ENCODE data around the gene CCDC136. TPM values are rescaled to one million over a fixed set of nuclear protein-coding genes. Genes with fewer than 3 reads are reported as not detected.

Gene CCDC136
- total RNA-seq, 2 experiments from 2014 or later: 11.7 to 33.5 TPM

DNA sequence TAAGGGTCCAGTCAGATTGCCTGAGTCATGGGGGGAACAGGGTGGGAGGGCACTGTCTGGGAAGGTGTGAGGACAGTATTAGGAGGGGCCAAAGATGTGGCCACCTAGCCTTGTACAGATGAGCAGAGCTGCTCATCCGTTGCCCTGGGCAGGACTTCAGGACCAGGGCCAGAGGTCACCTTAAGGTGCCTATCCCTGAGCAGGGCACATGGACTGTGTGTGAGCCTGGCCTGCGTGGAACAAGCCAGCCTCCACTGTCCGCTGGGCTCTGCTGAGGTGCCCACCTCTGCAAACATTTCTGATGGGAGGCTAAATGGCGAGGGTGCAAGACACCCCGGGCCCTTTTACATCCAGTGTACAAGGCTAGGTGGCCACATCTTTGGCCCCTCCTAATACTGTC, 12.8 kb upstream of the CCDC136 start:
- no peak for TF ChIP-seq CTCF (conservative IDR thresholded peaks at IDR 0.05; ENCODE audit: low read length)
- no peak for TF ChIP-seq EZH2phosphoT487 (IDR thresholded peaks at IDR 0.05; ENCODE audit: borderline replicate concordance, low read depth, low read length)
- intact Hi-C loops (cut with micrococcal nuclease; ENCODE audit: unreplicated experiment): no loop called here
- no peak overlapping the region for H3K4me2 ChIP-seq (ENCODE audit: low read length)
- no peaks in the 10 kb centered on the region for H4K20me1 ChIP-seq (ENCODE audit: insufficient read depth, low read length)
- H3K27ac ChIP-seq (ENCODE audit: low read depth, low read length, poor library complexity, severe bottlenecking): no peak overlapping the region
- BruUV-seq (replicated peaks): no TSS peak
- no peaks in the 10 kb centered on the region; the same call in 1 of the 2 replicates for H3K36me3 ChIP-seq (ENCODE audit: insufficient read depth, low read length)
- ChIA-PET POLR2A (no interaction called here), CTCF (ENCODE audit: unreplicated experiment) (interaction anchor here (0.6 kb wide), 1 partner anchor 114 kb away, joined by 7 read pairs; no protein-coding TSS in a partner anchor)
- no peaks in the 10 kb centered on the region for H3K4me1 ChIP-seq (ENCODE audit: insufficient read depth, low read length, poor library complexity, severe bottlenecking)
- H2AFZ ChIP-seq (ENCODE audit: low read length): no peak overlapping the region
- H3K79me2 ChIP-seq (ENCODE audit: insufficient read depth, low read depth, low read length): no peaks in the 10 kb centered on the region
- 0 out of 2 replicates have a peak, but pooled peaks cover 10% of the 10 kb centered on the region for H3K9me3 ChIP-seq (ENCODE audit: low read length)
- no peak for DNase-seq (ENCODE audit: low spot score)
- H3K9me2 ChIP-seq (ENCODE audit: insufficient read depth, low read length): no peaks in the 10 kb centered on the region
- H3K4me3 ChIP-seq (ENCODE audit: low read depth, low read length, poor library complexity, severe bottlenecking): no peak overlapping the region

DNA sequence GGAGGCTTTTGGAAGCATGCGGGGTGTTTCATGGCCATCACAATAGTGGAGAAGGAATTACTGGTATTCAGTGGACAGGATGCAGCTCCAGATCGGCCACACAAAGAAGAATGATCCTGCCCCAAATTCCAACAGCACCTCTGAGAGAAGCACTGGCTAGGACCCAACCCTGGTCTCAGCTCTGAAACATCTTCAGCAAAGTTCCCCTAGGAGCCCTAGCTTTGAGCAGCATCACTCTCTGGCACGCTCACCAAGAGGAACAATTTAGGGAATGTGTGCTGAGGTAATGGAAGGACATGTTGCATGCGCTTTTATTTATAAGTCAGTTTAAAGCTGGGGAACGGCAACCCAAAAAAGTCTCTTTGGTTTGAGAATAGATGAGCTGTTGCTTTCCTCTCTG, 10.6 kb upstream of the CCDC136 start:
- POLR2A ChIA-PET: interaction anchor here (0.7 to 1.1 kb wide), 3 partner anchors 41 to 975 kb away, joined by 3 to 9 read pairs (median 6); no protein-coding TSS in a partner anchor

More for the DNA sequence above, 10.6 kb upstream of the CCDC136 start:
- Histone ChIP-seq H3K4me1 (ENCODE audit: insufficient read depth, low read length, poor library complexity, severe bottlenecking) (no peaks in the 10 kb centered on the region), H3K9me2 (ENCODE audit: insufficient read depth, low read length) (no peaks in the 10 kb centered on the region), H3K36me3 (ENCODE audit: insufficient read depth, low read length) (no peaks in the 10 kb centered on the region), H2AFZ (ENCODE audit: low read length) (no peak overlapping the region), H3K79me2 (ENCODE audit: insufficient read depth, low read depth, low read length) (no peaks in the 10 kb centered on the region), H3K9me3 (ENCODE audit: low read length) (0 out of 2 replicates have a peak, but pooled peaks cover 10% of the 10 kb centered on the region), H4K20me1 (ENCODE audit: insufficient read depth, low read length) (no peaks in the 10 kb centered on the region), H3K27ac (ENCODE audit: low read depth, low read length, poor library complexity, severe bottlenecking) (no peak overlapping the region), H3K4me3 (ENCODE audit: low read depth, low read length, poor library complexity, severe bottlenecking) (no peak overlapping the region), H3K4me2 (ENCODE audit: low read length) (no peak overlapping the region)
- CTCF ChIA-PET (ENCODE audit: unreplicated experiment): no interaction called here
- BruUV-seq (replicated peaks): no TSS peak
- DNase-seq (ENCODE audit: low spot score): no peak
- intact Hi-C loops (cut with micrococcal nuclease; ENCODE audit: unreplicated experiment): no loop called here
- TF ChIP-seq CTCF (conservative IDR thresholded peaks at IDR 0.05; ENCODE audit: low read length) (no peak), EZH2phosphoT487 (IDR thresholded peaks at IDR 0.05; ENCODE audit: borderline replicate concordance, low read depth, low read length) (no peak)

Measured in OCI-LY7 (cell line).